Neural progenitor cell (in vitro differentiated cells): ENCODE results near the gene SIGLECL1. TPM values are rescaled to one million over a fixed set of nuclear protein-coding genes. Genes with fewer than 3 reads are reported as not detected.

Experiments
- DNase-seq: peaks from one replicate; pipeline ENCODE4 v3.0.0-alpha.2; 2016; ENCODE audit warnings: low spot score
- H2AFZ ChIP-seq: fragments of 200-600 bp; sonication (generic); replicated peaks from 2 replicates; pipeline ENCODE4 v1.6.1; 2016; ENCODE audit warnings: antibody characterized with exemption
- H3F3A ChIP-seq: fragments of 200-600 bp; sonication (generic); 2 replicates; pipeline ENCODE4 v1.6.1; 2016; ENCODE audit warnings: antibody characterized with exemption, low read depth
- H3K27ac ChIP-seq: fragments of 200-600 bp; sonication (generic); 2 replicates; pipeline ENCODE4 v1.5.1; 2016; ENCODE audit warnings: mild to moderate bottlenecking
- H3K27me3 ChIP-seq: fragments of 200-600 bp; sonication (generic); 2 replicates; pipeline ENCODE4 v1.6.1; 2016; ENCODE audit warnings: mild to moderate bottlenecking, moderate library complexity
- H3K36me3 ChIP-seq: fragments of 200-600 bp; sonication (generic); 2 replicates; pipeline ENCODE4 v1.5.1; 2016
- H3K4me1 ChIP-seq: fragments of 200-600 bp; sonication (generic); 2 replicates; pipeline ENCODE4 v1.6.1; 2016; ENCODE audit warnings: mixed run types
- H3K4me2 ChIP-seq: fragments of 200-600 bp; sonication (generic); 2 replicates; pipeline ENCODE4 v1.6.1; 2016
- H3K4me3 ChIP-seq: fragments of 200-600 bp; sonication (generic); 2 replicates; pipeline ENCODE4 v1.5.1; 2016
- H3K79me2 ChIP-seq: fragments of 200-600 bp; sonication (generic); 2 replicates; pipeline ENCODE4 v1.6.1; 2016; ENCODE audit warnings: low read depth
- H3K9ac ChIP-seq: fragments of 200-600 bp; sonication (generic); 2 replicates; pipeline ENCODE4 v1.6.1; 2016
- H3K9me3 ChIP-seq: fragments of 200-600 bp; sonication (generic); 2 replicates; pipeline ENCODE4 v1.5.1; 2016; ENCODE audit warnings: low read depth
- H4K20me1 ChIP-seq: fragments of 200-600 bp; sonication (generic); 2 replicates; pipeline ENCODE4 v1.6.1; 2016; ENCODE audit warnings: low read depth
- H3K27ac Mint-ChIP-seq: 3 replicates; pipeline ENCODE4 v1.8.0; 2021; ENCODE audit warnings: mixed read lengths
- H3K27me3 Mint-ChIP-seq: 2 replicates; pipeline ENCODE4 v1.8.0; 2022; ENCODE audit warnings: low read depth, mild to moderate bottlenecking, inconsistent platforms, moderate library complexity, mixed read lengths; ENCODE audit not compliant: insufficient read depth
- H3K36me3 Mint-ChIP-seq: 3 replicates; pipeline ENCODE4 v1.8.0; 2021; ENCODE audit warnings: mixed read lengths
- H3K4me1 Mint-ChIP-seq: 3 replicates; pipeline ENCODE4 v1.8.0; 2021; ENCODE audit warnings: mixed read lengths
- H3K4me3 Mint-ChIP-seq: 3 replicates; pipeline ENCODE4 v1.8.0; 2021; ENCODE audit warnings: mild to moderate bottlenecking, moderate library complexity, mixed read lengths
- H3K9me3 Mint-ChIP-seq: 3 replicates; pipeline ENCODE4 v1.8.0; 2020; ENCODE audit warnings: mixed read lengths
- CTCF ChIP-seq: fragments of 200-600 bp; sonication (generic); IDR thresholded peaks from 2 replicates; pipeline ENCODE4 v1.5.1; 2017; ENCODE audit warnings: antibody characterized with exemption, mild to moderate bottlenecking
- EZH2 ChIP-seq: fragments of 200-600 bp; sonication (generic); IDR thresholded peaks from 2 replicates; pipeline ENCODE4 v1.6.1; 2017; ENCODE audit warnings: antibody characterized with exemption, mild to moderate bottlenecking, moderate library complexity
- EZH2phosphoT487 ChIP-seq: fragments of 200-600 bp; sonication (generic); IDR thresholded peaks from 2 replicates; pipeline ENCODE4 v1.6.1; 2017; ENCODE audit warnings: antibody characterized with exemption
- total RNA-seq: library from RNA; depleted of rRNA; stranded (reverse); fragments of >200 nt; gene quantifications from 2 replicates; pipeline ENCODE4 v1.2.3, GENCODE V29; 2015; ENCODE audit warnings: low replicate concordance

Gene SIGLECL1
- total RNA-seq, 1 donor from 2014 or later = not detected

GRCh38 chr19:51256155-51256625 lies 5.3 kb downstream of the SIGLECL1 start:
- no peaks in the 10 kb centered on the region for H3K79me2 ChIP-seq
- no peak overlapping the region for H3K4me2 ChIP-seq
- Mint-ChIP-seq H3K4me1 (no peaks in the 10 kb centered on the region), H3K36me3 (no peaks in the 10 kb centered on the region), H3K9me3 (no peaks in the 10 kb centered on the region), H3K27ac (no peak overlapping the region), H3K27me3 (no peaks in the 10 kb centered on the region), H3K4me3 (no peak overlapping the region)
- no peaks in the 10 kb centered on the region for H4K20me1 ChIP-seq
- no peaks in the 10 kb centered on the region for H3F3A ChIP-seq
- H3K4me1 ChIP-seq = no peaks in the 10 kb centered on the region
- no peaks in the 10 kb centered on the region for H3K36me3 ChIP-seq
- H3K9ac ChIP-seq = no peak overlapping the region
- H3K27ac ChIP-seq = no peak overlapping the region
- H3K4me3 ChIP-seq = no peak overlapping the region
- TF ChIP-seq CTCF (no peak), EZH2phosphoT487 (no peak), EZH2 (no peak)
- no peaks in the 10 kb centered on the region for H3K27me3 ChIP-seq
- H3K9me3 ChIP-seq = no peaks in the 10 kb centered on the region
- DNase-seq = no peak
- no peak overlapping the region for H2AFZ ChIP-seq

GRCh38 chr19:51257471-51257870 lies 6.6 kb downstream of the SIGLECL1 start:
- no peak overlapping the region for H3K9ac ChIP-seq
- no peak overlapping the region for H3K27ac ChIP-seq
- no peaks in the 10 kb centered on the region for H3K9me3 ChIP-seq
- H3K27me3 Mint-ChIP-seq = no peaks in the 10 kb centered on the region
- H3K79me2 ChIP-seq = no peaks in the 10 kb centered on the region
- H3K4me1 ChIP-seq = no peaks in the 10 kb centered on the region
- no peak for DNase-seq
- H3K36me3 Mint-ChIP-seq = no peaks in the 10 kb centered on the region
- H3K27ac Mint-ChIP-seq = no peak overlapping the region
- H3K36me3 ChIP-seq = no peaks in the 10 kb centered on the region
- H3K4me3 Mint-ChIP-seq = no peak overlapping the region
- no peaks in the 10 kb centered on the region for H3F3A ChIP-seq
- TF ChIP-seq CTCF = no peak
- TF ChIP-seq EZH2 = no peak
- no peak for TF ChIP-seq EZH2phosphoT487
- no peak overlapping the region for H3K4me3 ChIP-seq
- no peak overlapping the region for H2AFZ ChIP-seq
- no peaks in the 10 kb centered on the region for H4K20me1 ChIP-seq
- no peaks in the 10 kb centered on the region for H3K4me1 Mint-ChIP-seq
- no peaks in the 10 kb centered on the region for H3K27me3 ChIP-seq
- no peaks in the 10 kb centered on the region for H3K9me3 Mint-ChIP-seq
- H3K4me2 ChIP-seq = no peak overlapping the region

- no peak overlapping the region for H3K27ac Mint-ChIP-seq
- Histone ChIP-seq H3K9me3 (no peaks in the 10 kb centered on the region), H3K9ac (no peak overlapping the region), H3K4me1 (no peaks in the 10 kb centered on the region), H2AFZ (no peak overlapping the region), H3F3A (no peaks in the 10 kb centered on the region), H3K27me3 (no peaks in the 10 kb centered on the region), H3K36me3 (no peaks in the 10 kb centered on the region), H3K4me3 (no peak overlapping the region), H3K79me2 (no peaks in the 10 kb centered on the region), H3K27ac (no peak overlapping the region), H4K20me1 (no peaks in the 10 kb centered on the region), H3K4me2 (no peak overlapping the region)
- H3K4me3 Mint-ChIP-seq = no peak overlapping the region
- no peaks in the 10 kb centered on the region for H3K9me3 Mint-ChIP-seq
- H3K4me1 Mint-ChIP-seq = no peaks in the 10 kb centered on the region
- no peak for DNase-seq
- H3K36me3 Mint-ChIP-seq = no peaks in the 10 kb centered on the region
- TF ChIP-seq EZH2phosphoT487 (no peak), EZH2 (no peak), CTCF (no peak)
- H3K27me3 Mint-ChIP-seq = no peaks in the 10 kb centered on the region
These were observed 7.6 kb downstream of the SIGLECL1 start for GRCh38 chr19:51258165-51259160.
